22Rv1 (cell line): Measurements from ENCODE around the gene OLFML3.
A peak's percentile ranks its signal among the peaks of the same experiment; 100 is the strongest.

Experiments
- ZFX ChIP-seq: fragments of 450-650 bp; IDR thresholded peaks from 2 replicates; pipeline ENCODE4 v1.6.1; 2017; ENCODE audit warnings: antibody characterized with exemption, borderline replicate concordance
- TF ChIP-seq, protein P1 (sequence below): fragments of 450-650 bp; IDR thresholded peaks from 2 replicates; pipeline ENCODE4 v1.5.1; 2017; ENCODE audit warnings: mild to moderate bottlenecking

DNA sequence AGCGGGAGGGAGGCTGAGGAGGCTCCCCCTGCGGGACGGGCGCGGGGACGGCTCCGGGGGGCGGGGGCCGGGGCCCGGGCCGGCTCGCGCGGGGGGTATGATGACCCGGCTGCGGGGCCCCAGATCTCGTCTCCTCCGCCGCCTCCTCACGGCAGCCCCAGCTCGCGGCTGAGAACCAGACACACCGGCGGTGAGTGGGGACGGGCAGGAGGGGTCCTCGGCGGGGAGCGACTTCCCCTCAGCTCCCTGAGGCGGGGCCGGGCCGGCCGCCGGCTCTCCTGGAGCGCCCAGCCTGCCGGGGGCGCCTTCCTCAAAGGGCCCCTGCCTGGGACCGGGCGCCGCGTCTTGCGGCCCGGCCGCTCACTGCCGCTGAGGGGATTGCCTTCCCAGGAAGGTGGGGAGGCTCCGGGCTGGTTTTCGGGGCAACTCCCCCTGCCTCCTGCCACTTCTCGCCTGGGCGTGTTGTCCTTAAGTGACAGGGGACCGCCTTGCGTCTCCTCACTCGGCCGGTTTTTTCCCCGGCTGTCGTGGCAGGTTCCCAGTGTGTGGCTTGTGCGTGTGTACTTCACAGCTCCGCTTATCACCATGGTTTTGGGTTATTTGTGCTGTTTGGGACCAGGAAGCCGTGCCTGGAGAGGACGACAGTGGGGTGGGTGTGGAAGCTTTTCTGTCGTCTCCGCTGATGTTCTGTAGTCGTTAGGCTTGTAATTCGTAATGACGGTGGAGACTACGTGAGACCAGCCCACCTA, 49.4 kb upstream of the OLFML3 start:
- TF ChIP-seq, protein P1, sequence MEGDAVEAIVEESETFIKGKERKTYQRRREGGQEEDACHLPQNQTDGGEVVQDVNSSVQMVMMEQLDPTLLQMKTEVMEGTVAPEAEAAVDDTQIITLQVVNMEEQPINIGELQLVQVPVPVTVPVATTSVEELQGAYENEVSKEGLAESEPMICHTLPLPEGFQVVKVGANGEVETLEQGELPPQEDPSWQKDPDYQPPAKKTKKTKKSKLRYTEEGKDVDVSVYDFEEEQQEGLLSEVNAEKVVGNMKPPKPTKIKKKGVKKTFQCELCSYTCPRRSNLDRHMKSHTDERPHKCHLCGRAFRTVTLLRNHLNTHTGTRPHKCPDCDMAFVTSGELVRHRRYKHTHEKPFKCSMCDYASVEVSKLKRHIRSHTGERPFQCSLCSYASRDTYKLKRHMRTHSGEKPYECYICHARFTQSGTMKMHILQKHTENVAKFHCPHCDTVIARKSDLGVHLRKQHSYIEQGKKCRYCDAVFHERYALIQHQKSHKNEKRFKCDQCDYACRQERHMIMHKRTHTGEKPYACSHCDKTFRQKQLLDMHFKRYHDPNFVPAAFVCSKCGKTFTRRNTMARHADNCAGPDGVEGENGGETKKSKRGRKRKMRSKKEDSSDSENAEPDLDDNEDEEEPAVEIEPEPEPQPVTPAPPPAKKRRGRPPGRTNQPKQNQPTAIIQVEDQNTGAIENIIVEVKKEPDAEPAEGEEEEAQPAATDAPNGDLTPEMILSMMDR = peak; percentile 44
- TF ChIP-seq ZFX = no peak
